Ovary (tissue), 3 donors: ENCODE data around the gene FAM117B.

Experiments
- CTCF ChIP-seq, 3 donors: fragments of 450-650 bp in 2 of 3; fragments of 200-600 bp in 1 of 3; IDR thresholded peaks; one replicate each; pipeline versions ENCODE4 v1.5.1 to v1.8.0; 2016 to 2022; ENCODE audit warnings: antibody characterized with exemption in 3 of 3, mild to moderate bottlenecking in 1 of 3
- POLR2A ChIP-seq: fragments of 450-650 bp; IDR thresholded peaks from one replicate; pipeline ENCODE4 v1.6.1; 2017; ENCODE audit warnings: antibody characterized with exemption, mild to moderate bottlenecking, moderate library complexity
- donor health status: DM: no; HTN: no; CAD: no.

- no peak for TF ChIP-seq CTCF (IDR thresholded peaks at IDR 0.05)
- TF ChIP-seq POLR2A, result no peak
Measured at GRCh38 chr2:202633470-202633869, 1.3 kb upstream of the FAM117B start.
